Adrenal gland (tissue), 12 donors: ENCODE data around the gene MLST8. TPM values are rescaled to one million over a fixed set of nuclear protein-coding genes. Genes with fewer than 3 reads are reported as not detected.

ENCODE experiments used
- DNase-seq, 7 donors: peaks; one replicate each; pipeline ENCODE4 v3.0.0-alpha.2; 2019 to 2020
- H3K27ac ChIP-seq, 5 donors: fragments of 200-600 bp; sonication (generic) in 4 of 5; 1 replicate in 3 of 5; 2 replicates in 2 of 5; pipeline versions ENCODE4 v1.5.1 to v1.8.0; 2016 to 2020; ENCODE audit warnings: mild to moderate bottlenecking in 1 of 5
- H3K27me3 ChIP-seq: fragments of 200-600 bp; 2 replicates; pipeline ENCODE4 v1.8.0; 2021
- H3K36me3 ChIP-seq, 2 donors: fragments of 200-600 bp; replicated peaks in 1 of 2; 1 replicate in 1 of 2; 2 replicates in 1 of 2; pipeline versions ENCODE4 v1.5.1 to v1.8.0; 2018 to 2022
- H3K4me1 ChIP-seq, 2 donors: fragments of 200-600 bp; replicated peaks in 1 of 2; 1 replicate in 1 of 2; 2 replicates in 1 of 2; pipeline versions ENCODE4 v1.5.1 to v1.8.0; 2018 to 2021
- H3K4me3 ChIP-seq, 4 donors: fragments of 200-600 bp; sonication (generic) in 3 of 4; one replicate each; pipeline ENCODE4 v1.5.1; 2016 to 2018
- H3K9me3 ChIP-seq, 3 donors: fragments of 200-600 bp; sonication (generic) in 1 of 3; replicated peaks in 1 of 3; 1 replicate in 2 of 3; 2 replicates in 1 of 3; pipeline versions ENCODE4 v1.5.1 to v1.8.0; 2016 to 2021
- CTCF ChIP-seq, 6 experiments: fragments of 450-650 bp in 4 of 6; fragments of 200-600 bp in 2 of 6; sonication (generic) in 1 of 6; IDR thresholded peaks; 1 replicate in 5 of 6; 2 replicates in 1 of 6; pipeline versions ENCODE4 v1.5.1 to v1.8.0; 2016 to 2021; ENCODE audit warnings: antibody characterized with exemption in 6 of 6, mild to moderate bottlenecking in 2 of 6, moderate library complexity in 1 of 6
- POLR2A ChIP-seq, 2 donors: fragments of 450-650 bp; IDR thresholded peaks; one replicate each; pipeline ENCODE4 v1.6.1; 2017; ENCODE audit warnings: antibody characterized with exemption in 2 of 2, mild to moderate bottlenecking in 2 of 2, moderate library complexity in 1 of 2
- WGBS, 4 donors: extraction: QIAGEN DNeasy Blood & Tissue Kit in 2 of 4; methylation state at CpG; one replicate each; pipeline versions ENCODE4 v1.1.5 to v1.1.7; 2013 to 2017; 5-methylcytosine and 5-hydroxymethylcytosine counted together
- intact Hi-C, 2 donors: fragments of 100-400 bp; cut with DNase I; formaldehyde crosslinking; loops; one replicate each; pipeline versions ENCODE4 v1.14.1 to v1.15.0; 2022 to 2023
- polyA plus RNA-seq, 3 donors: library from polyadenylated mRNA; stranded (reverse); fragments of 200-250 nt in 2 of 3; fragments of 350-450 nt in 1 of 3; fragmentation: Illumina TruSeq in 1 of 3; extraction: RNeasy Lipid Tissue Mini Kit (QIAGEN cat#74804) in 1 of 3; gene quantifications; one replicate each; pipeline ENCODE4 v1.2.3, GENCODE V29; 2013 to 2014
- total RNA-seq, 9 donors: library from RNA; depleted of rRNA in 4 of 9; stranded (reverse); fragments of >200 nt in 4 of 9; fragments of 120-200 nt in 1 of 9; fragmentation: NEBNext Ultra II Directional in 1 of 9; extraction: Animal tissue kit (Norgen Biotek cat#: 25700) in 1 of 9; gene quantifications; one replicate each; pipeline versions ENCODE4 v1.1.0 to v1.2.4, GENCODE V29; 2013 to 2023
- donor health status: healthy with polysubstance abuse.
- donor health status: Bipolar disorder and iron deficiency.
- donor health status: DM: yes; HTN: yes; CAD: no.
- donor health status: DM: no; HTN: no; CAD: no.
- donor health status: DM: no; HTN: no; CAD: no.
- donor health status: DM: yes; HTN: yes; CAD: no.

MLST8 gene
- total and polyA plus RNA-seq, 12 donors = 21.9 to 116 (median 57.2) TPM

GRCh38 chr16:2212362-2213324 lies 7.4 kb downstream of the MLST8 start:
- Histone ChIP-seq H3K27me3 (no peaks in the 10 kb centered on the region), H3K36me3 (peaks cover 0 to 26% of the 10 kb centered on the region in 2 donors), H3K4me1 (peaks cover 24 to 28% of the 10 kb centered on the region in 2 donors), H3K4me3 (no peak overlapping the region), H3K9me3 (no peaks in the 10 kb centered on the region), H3K27ac (peak overlapping the region; percentile 36 to 72 (median 42))
- peak in 6 of 7 donors; percentile 45 to 78 (median 70) for DNase-seq
- TF ChIP-seq POLR2A (IDR thresholded peaks at IDR 0.05) (peak in 1 of 2 donors; percentile 25), CTCF (IDR thresholded peaks at IDR 0.05) (no peak)
- 39 to 62% (median 49%) methylated on average over 12 to 19 of the region's 19 CpGs for WGBS, 4 donors
- intact Hi-C loops = no loop called here

GRCh38 chr16:2213817-2214718 lies 8.8 kb downstream of the MLST8 start:
- no peaks in the 10 kb centered on the region for H3K27me3 ChIP-seq
- peaks cover 24 to 28% of the 10 kb centered on the region in 2 donors for H3K4me1 ChIP-seq
- WGBS, 4 donors = 1 to 4% (median 2%) methylated on average over 13 to 98 of the region's 98 CpGs
- intact Hi-C loops = no loop called here
- DNase-seq = no peak
- H3K27ac ChIP-seq = peak overlapping the region in 4 of 5 donors; percentile 79 to 95 (median 86)
- peaks cover 0 to 11% of the 10 kb centered on the region in 2 donors for H3K36me3 ChIP-seq
- H3K4me3 ChIP-seq = peak overlapping the region; percentile 25 to 86 (median 42)
- TF ChIP-seq CTCF (IDR thresholded peaks at IDR 0.05) = peak in 1 of 6 experiments; percentile 1
- TF ChIP-seq POLR2A (IDR thresholded peaks at IDR 0.05) = peak; percentile 52 to 59
- H3K9me3 ChIP-seq = no peaks in the 10 kb centered on the region

- no peaks in the 10 kb centered on the region for H3K9me3 ChIP-seq
- intact Hi-C loops = no loop called here
- TF ChIP-seq CTCF (IDR thresholded peaks at IDR 0.05) (peak in 1 of 6 experiments; percentile 1), POLR2A (IDR thresholded peaks at IDR 0.05) (no peak)
- peaks cover 0 to 5% of the 10 kb centered on the region in 2 donors for H3K36me3 ChIP-seq
- peak within 1 kb of the TSS; percentile 40 to 86 (median 50) for H3K4me3 ChIP-seq
- no peaks in the 10 kb centered on the region for H3K27me3 ChIP-seq
- no peak for DNase-seq
- peak within 1 kb of the TSS; percentile 90 to 97 (median 96) for H3K27ac ChIP-seq
- 0% methylated on average over 46 to 47 of the region's 48 CpGs; no CpG with 5 or more reads in 2 of the 4 donors for WGBS, 4 donors
- peaks cover 24 to 28% of the 10 kb centered on the region in 2 donors for H3K4me1 ChIP-seq
Observed at GRCh38 chr16:2214719-2214968, 9.4 kb downstream of the MLST8 start, which contains the start of gene PGP. Gene PGP (minus strand): TSS chr16:2214840. CDS start chr16:2214777, 63 bp downstream.

- Histone ChIP-seq H3K4me1 (peaks cover 24 to 28% of the 10 kb centered on the region in 2 donors), H3K9me3 (no peaks in the 10 kb centered on the region), H3K4me3 (no peak overlapping the region), H3K36me3 (no peaks in the 10 kb centered on the region), H3K27ac (no peak overlapping the region), H3K27me3 (no peaks in the 10 kb centered on the region)
- DNase-seq = no peak
- intact Hi-C loops = no loop called here
- WGBS, 4 donors = 93 to 100% (median 96%) methylated on average over 4 of the region's 4 CpGs
- TF ChIP-seq CTCF (IDR thresholded peaks at IDR 0.05) (no peak), POLR2A (IDR thresholded peaks at IDR 0.05) (no peak)
Observed at GRCh38 chr16:2216330-2216729, 11.1 kb downstream of the MLST8 start.
